Gastroesophageal sphincter (tissue), 3 donors: ENCODE results near the gene ZDHHC11B.

Experiments used
- POLR2AphosphoS5 ChIP-seq: sonication (generic); formaldehyde crosslinking; IDR thresholded peaks from one replicate; pipeline ENCODE4 v1.6.1; 2017; ENCODE audit warnings: antibody characterized with exemption
- TF ChIP-seq, protein P1 (sequence below), 4 experiments: fragments of 200-600 bp in 2 of 4; fragments of 450-650 bp in 2 of 4; sonication (generic) in 1 of 4; IDR thresholded peaks; one replicate each; pipeline ENCODE4 v1.5.1; 2017 to 2019; ENCODE audit warnings: antibody characterized with exemption in 4 of 4, mild to moderate bottlenecking in 2 of 4, moderate library complexity in 2 of 4

DNA sequence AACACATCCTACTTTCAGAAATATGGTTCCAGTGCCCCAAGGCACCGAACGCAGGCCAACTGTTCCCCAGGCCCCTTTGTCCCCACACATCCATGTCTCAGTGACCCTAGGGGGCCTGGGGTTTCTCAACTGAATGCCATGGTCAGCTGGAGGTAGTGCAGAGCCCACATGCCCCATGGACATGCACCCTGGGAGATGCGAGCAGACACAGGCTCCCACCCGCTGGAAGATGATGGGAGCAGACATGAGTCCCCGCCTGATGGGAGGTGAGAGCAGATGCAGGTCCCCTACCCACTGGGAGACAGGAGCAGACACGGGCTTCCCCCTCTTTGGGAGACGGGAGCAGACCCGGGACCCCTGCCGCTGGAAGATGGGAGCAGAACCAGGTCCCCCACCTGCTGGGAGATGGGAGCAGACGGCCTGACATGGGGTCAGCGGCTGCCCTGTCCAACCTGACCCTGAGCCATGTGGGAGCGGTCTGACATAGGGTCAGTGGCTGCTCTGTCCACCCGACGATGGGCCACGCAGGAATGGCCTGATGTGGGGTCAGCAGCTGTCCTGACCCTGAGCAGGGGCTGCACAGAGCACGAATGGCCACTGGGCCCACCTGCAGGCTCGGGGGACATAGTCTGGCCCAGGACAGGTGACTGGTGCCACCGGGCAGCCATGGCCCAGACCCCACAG is 18.4 kb downstream of the ZDHHC11B start:
- TF ChIP-seq, protein P1, sequence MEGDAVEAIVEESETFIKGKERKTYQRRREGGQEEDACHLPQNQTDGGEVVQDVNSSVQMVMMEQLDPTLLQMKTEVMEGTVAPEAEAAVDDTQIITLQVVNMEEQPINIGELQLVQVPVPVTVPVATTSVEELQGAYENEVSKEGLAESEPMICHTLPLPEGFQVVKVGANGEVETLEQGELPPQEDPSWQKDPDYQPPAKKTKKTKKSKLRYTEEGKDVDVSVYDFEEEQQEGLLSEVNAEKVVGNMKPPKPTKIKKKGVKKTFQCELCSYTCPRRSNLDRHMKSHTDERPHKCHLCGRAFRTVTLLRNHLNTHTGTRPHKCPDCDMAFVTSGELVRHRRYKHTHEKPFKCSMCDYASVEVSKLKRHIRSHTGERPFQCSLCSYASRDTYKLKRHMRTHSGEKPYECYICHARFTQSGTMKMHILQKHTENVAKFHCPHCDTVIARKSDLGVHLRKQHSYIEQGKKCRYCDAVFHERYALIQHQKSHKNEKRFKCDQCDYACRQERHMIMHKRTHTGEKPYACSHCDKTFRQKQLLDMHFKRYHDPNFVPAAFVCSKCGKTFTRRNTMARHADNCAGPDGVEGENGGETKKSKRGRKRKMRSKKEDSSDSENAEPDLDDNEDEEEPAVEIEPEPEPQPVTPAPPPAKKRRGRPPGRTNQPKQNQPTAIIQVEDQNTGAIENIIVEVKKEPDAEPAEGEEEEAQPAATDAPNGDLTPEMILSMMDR (IDR thresholded peaks at IDR 0.05) = no peak
- no peak for TF ChIP-seq POLR2AphosphoS5
